ENCODE results near the gene CENPW. TPM values are rescaled to one million over a fixed set of nuclear protein-coding genes. Genes with fewer than 3 reads are reported as not detected.

CENPW gene
- total RNA-seq, 1 experiment from 2014 or later: 82.3 TPM

DNA sequence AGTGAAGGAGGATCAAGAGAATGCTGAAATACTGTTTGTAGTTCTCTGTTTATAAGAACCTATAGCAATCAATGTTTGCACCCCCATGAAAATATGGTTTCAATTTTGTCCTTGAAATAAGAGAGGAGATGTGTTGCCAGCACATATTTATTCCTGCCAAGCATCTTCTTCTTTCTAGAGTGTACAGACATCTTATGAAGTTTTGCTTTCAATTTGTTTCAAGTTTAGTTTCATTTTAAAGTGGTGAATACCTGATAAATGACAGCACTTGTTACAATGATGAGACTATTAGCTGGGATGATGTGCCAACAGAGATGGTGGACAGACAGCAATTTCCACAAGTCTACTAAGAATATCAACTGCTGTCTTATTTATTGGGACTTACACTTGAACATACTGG lies 39.2 kb upstream of the CENPW start:
- Histone ChIP-seq H2BK12ac (ENCODE audit: insufficient read length, low read depth, low read length) (no peak overlapping the region), H3K14ac (ENCODE audit: insufficient read depth, low read length) (no peak overlapping the region), H2BK20ac (ENCODE audit: low read depth, low read length, poor library complexity, severe bottlenecking) (no peak overlapping the region), H3K4ac (ENCODE audit: low read depth, low read length) (no peak overlapping the region), H3K27me3 (ENCODE audit: insufficient read depth, low read length) (no peaks in the 10 kb centered on the region), H3K56ac (ENCODE audit: insufficient read length, low read depth, low read length) (no peak overlapping the region), H4K5ac (ENCODE audit: insufficient read length, low read depth, low read length) (no peak overlapping the region), H3K18ac (ENCODE audit: insufficient read length, low read depth, low read length) (no peak overlapping the region), H3T11ph (ENCODE audit: low read length) (no peak overlapping the region), H2BK5ac (ENCODE audit: insufficient read length, low read length) (no peak overlapping the region), H3K79me1 (ENCODE audit: insufficient read depth, low read depth, low read length, poor library complexity, severe bottlenecking) (no peaks in the 10 kb centered on the region), H3K79me2 (ENCODE audit: insufficient read depth, low read length) (no peaks in the 10 kb centered on the region), H4K8ac (replicated peaks; ENCODE audit: insufficient read length, low read depth, low read length) (no peak overlapping the region), H2BK120ac (ENCODE audit: low read depth, low read length, poor library complexity, severe bottlenecking) (no peak overlapping the region), H3K9ac (ENCODE audit: extremely low read depth, insufficient read length, low read length) (no peak overlapping the region), H3K9me3 (ENCODE audit: control insufficient read depth, low read depth, low read length) (no peaks in the 10 kb centered on the region), H2AK5ac (ENCODE audit: insufficient read length, low read length) (no peak overlapping the region), H3K23ac (ENCODE audit: insufficient read length, low read depth, low read length) (no peak overlapping the region), H3K4me2 (ENCODE audit: insufficient read depth, insufficient read length, low read length) (no peak overlapping the region), H4K91ac (ENCODE audit: insufficient read length, low read depth, low read length) (no peak overlapping the region), H3K27ac (ENCODE audit: insufficient read length, low read depth, low read length) (no peak overlapping the region), H4K20me1 (ENCODE audit: control insufficient read depth, insufficient read depth, insufficient read length) (no peaks in the 10 kb centered on the region), H3K23me2 (ENCODE audit: insufficient read length, low read depth, low read length, poor library complexity, severe bottlenecking) (no peaks in the 10 kb centered on the region), H3K4me1 (ENCODE audit: insufficient read depth, low read length) (no peaks in the 10 kb centered on the region), H2AFZ (ENCODE audit: low read length) (no peak overlapping the region), H2BK15ac (ENCODE audit: low read depth, low read length) (no peak overlapping the region)
- no peak for DNase-seq
- Mint-ChIP-seq H3K27ac (no peak overlapping the region), H3K27me3 (ENCODE audit: low read depth) (no peaks in the 10 kb centered on the region; the same call in 1 of the 2 replicates), H3K9me3 (no peaks in the 10 kb centered on the region), H3K4me1 (no peaks in the 10 kb centered on the region), H3K4me3 (no peak overlapping the region), H3K36me3 (ENCODE audit: insufficient read depth in 1 of 3, low read depth in 3 of 3) (no peaks in the 10 kb centered on the region)
- TF ChIP-seq, protein P1, sequence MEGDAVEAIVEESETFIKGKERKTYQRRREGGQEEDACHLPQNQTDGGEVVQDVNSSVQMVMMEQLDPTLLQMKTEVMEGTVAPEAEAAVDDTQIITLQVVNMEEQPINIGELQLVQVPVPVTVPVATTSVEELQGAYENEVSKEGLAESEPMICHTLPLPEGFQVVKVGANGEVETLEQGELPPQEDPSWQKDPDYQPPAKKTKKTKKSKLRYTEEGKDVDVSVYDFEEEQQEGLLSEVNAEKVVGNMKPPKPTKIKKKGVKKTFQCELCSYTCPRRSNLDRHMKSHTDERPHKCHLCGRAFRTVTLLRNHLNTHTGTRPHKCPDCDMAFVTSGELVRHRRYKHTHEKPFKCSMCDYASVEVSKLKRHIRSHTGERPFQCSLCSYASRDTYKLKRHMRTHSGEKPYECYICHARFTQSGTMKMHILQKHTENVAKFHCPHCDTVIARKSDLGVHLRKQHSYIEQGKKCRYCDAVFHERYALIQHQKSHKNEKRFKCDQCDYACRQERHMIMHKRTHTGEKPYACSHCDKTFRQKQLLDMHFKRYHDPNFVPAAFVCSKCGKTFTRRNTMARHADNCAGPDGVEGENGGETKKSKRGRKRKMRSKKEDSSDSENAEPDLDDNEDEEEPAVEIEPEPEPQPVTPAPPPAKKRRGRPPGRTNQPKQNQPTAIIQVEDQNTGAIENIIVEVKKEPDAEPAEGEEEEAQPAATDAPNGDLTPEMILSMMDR (conservative IDR thresholded peaks at IDR 0.05): no peak
